SK-N-SH treated with all-trans-retinoic acid at 6 μM for 48 hours (cell line): ENCODE results near the gene MKX.

ENCODE experiments used
- ATAC-seq: fragments of 200-7000 bp; cut with Tn5 transposase; 3 replicates; pipeline ENCODE4 v1.9.1; 2020; ENCODE audit warnings: mild to moderate bottlenecking, moderate library complexity
- ARNTL ChIP-seq: fragments of 450-650 bp; formaldehyde crosslinking; IDR thresholded peaks from 2 replicates; pipeline ENCODE4 v1.5.0; 2020; ENCODE audit warnings: low read depth, mild to moderate bottlenecking, moderate library complexity, borderline replicate concordance
- BACH2 ChIP-seq: fragments of 250-450 bp; sonication (Bioruptor Pico); IDR thresholded peaks from 2 replicates; pipeline ENCODE4 v1.9.0; 2021; ENCODE audit warnings: mild to moderate bottlenecking, borderline replicate concordance
- CREB5 ChIP-seq: fragments of 250-450 bp; sonication (Bioruptor Pico); IDR thresholded peaks from 2 replicates; pipeline ENCODE4 v1.5.1; 2020; ENCODE audit warnings: low read depth, mild to moderate bottlenecking, moderate library complexity
- CSDC2 ChIP-seq: fragments of 250-450 bp; sonication (Bioruptor Pico); IDR thresholded peaks from 2 replicates; pipeline ENCODE4 v1.5.0; 2020; ENCODE audit warnings: mild to moderate bottlenecking, moderate library complexity
- CSRNP3 ChIP-seq: fragments of 250-450 bp; sonication (Bioruptor Pico); IDR thresholded peaks from 2 replicates; pipeline ENCODE4 v1.5.1; 2021; ENCODE audit warnings: mild to moderate bottlenecking, moderate library complexity
- ESRRG ChIP-seq: fragments of 250-450 bp; sonication (Bioruptor Pico); IDR thresholded peaks from 2 replicates; pipeline ENCODE4 v1.6.1; 2021; ENCODE audit warnings: mild to moderate bottlenecking
- GLIS3 ChIP-seq: fragments of 250-450 bp; sonication (Bioruptor Pico); IDR thresholded peaks from 2 replicates; pipeline ENCODE4 v1.5.0; 2020; ENCODE audit warnings: mild to moderate bottlenecking, moderate library complexity
- ISL1 ChIP-seq: fragments of 250-450 bp; sonication (Bioruptor Pico); IDR thresholded peaks from 2 replicates; pipeline ENCODE4 v2.1.2; 2022; ENCODE audit warnings: mild to moderate bottlenecking, moderate library complexity
- OSR1 ChIP-seq: fragments of 250-450 bp; sonication (Bioruptor Pico); IDR thresholded peaks from 2 replicates; pipeline ENCODE4 v1.8.0; 2022; ENCODE audit warnings: moderate library complexity, mild to moderate bottlenecking, inconsistent platforms
- PATZ1 ChIP-seq: fragments of 250-450 bp; sonication (Bioruptor Pico); IDR thresholded peaks from 2 replicates; pipeline ENCODE4 v1.8.0; 2020; ENCODE audit warnings: mild to moderate bottlenecking, moderate library complexity, borderline replicate concordance
- POU6F1 ChIP-seq: fragments of 250-450 bp; sonication (Bioruptor Pico); IDR thresholded peaks from 2 replicates; pipeline ENCODE4 v1.8.0; 2021; ENCODE audit warnings: low read depth, mild to moderate bottlenecking, moderate library complexity, borderline replicate concordance
- PPARA ChIP-seq: fragments of 250-450 bp; sonication (Bioruptor Pico); IDR thresholded peaks from 2 replicates; pipeline ENCODE4 v1.5.0; 2020; ENCODE audit warnings: mild to moderate bottlenecking, borderline replicate concordance
- RARB ChIP-seq: fragments of 250-450 bp; sonication (Bioruptor Pico); IDR thresholded peaks from 2 replicates; pipeline ENCODE4 v1.8.0; 2021; ENCODE audit warnings: mild to moderate bottlenecking, moderate library complexity
- SNAI2 ChIP-seq: fragments of 250-450 bp; sonication (Bioruptor Pico); IDR thresholded peaks from 2 replicates; pipeline ENCODE4 v1.5.0; 2020; ENCODE audit warnings: mild to moderate bottlenecking, moderate library complexity
- TCF4 ChIP-seq: fragments of 250-450 bp; sonication (Bioruptor Pico); IDR thresholded peaks from 2 replicates; pipeline ENCODE4 v1.8.0; 2021; ENCODE audit warnings: mild to moderate bottlenecking, moderate library complexity, borderline replicate concordance
- TOX ChIP-seq: fragments of 250-450 bp; sonication (Bioruptor Pico); IDR thresholded peaks from 2 replicates; pipeline ENCODE4 v1.8.0; 2021; ENCODE audit warnings: mild to moderate bottlenecking, moderate library complexity, borderline replicate concordance
- TSHZ2 ChIP-seq: fragments of 250-450 bp; sonication (Bioruptor Pico); IDR thresholded peaks from 2 replicates; pipeline ENCODE4 v1.5.0; 2020; ENCODE audit warnings: mild to moderate bottlenecking, moderate library complexity
- ZC3H10 ChIP-seq: fragments of 250-450 bp; sonication (Bioruptor Pico); IDR thresholded peaks from 2 replicates; pipeline ENCODE4 v1.5.1; 2021; ENCODE audit warnings: mild to moderate bottlenecking, moderate library complexity
- ZFP3 ChIP-seq: fragments of 250-450 bp; sonication (Bioruptor Pico); IDR thresholded peaks from 2 replicates; pipeline ENCODE4 v1.5.0; 2020; ENCODE audit warnings: mild to moderate bottlenecking, moderate library complexity
- ZFP30 ChIP-seq: fragments of 450-650 bp; formaldehyde crosslinking; IDR thresholded peaks from 2 replicates; pipeline ENCODE4 v1.5.0; 2022; ENCODE audit warnings: mild to moderate bottlenecking, moderate library complexity
- ZNF565 ChIP-seq: fragments of 450-650 bp; formaldehyde crosslinking; conservative IDR thresholded peaks from 2 replicates; pipeline ENCODE4 v1.5.0; 2020; ENCODE audit warnings: low read depth, mild to moderate bottlenecking, moderate library complexity
- ZNF70 ChIP-seq: fragments of 450-650 bp; formaldehyde crosslinking; IDR thresholded peaks from 2 replicates; pipeline ENCODE4 v1.5.0; 2020; ENCODE audit warnings: mild to moderate bottlenecking, moderate library complexity
- ZNF8 ChIP-seq: fragments of 450-650 bp; formaldehyde crosslinking; IDR thresholded peaks from 2 replicates; pipeline ENCODE4 v1.5.0; 2020; ENCODE audit warnings: mild to moderate bottlenecking, moderate library complexity

Gene MKX

GRCh38 chr10:27714349-27714748 is 31.3 kb downstream of the MKX start:
- TF ChIP-seq PPARA (CRISPR knock-in tag) (no peak), BACH2 (CRISPR knock-in tag) (no peak), CSDC2 (CRISPR knock-in tag) (no peak), ZFP30 (CRISPR knock-in tag) (no peak), ZNF565 (no peak), RARB (CRISPR knock-in tag) (no peak), OSR1 (no peak), PATZ1 (no peak), POU6F1 (CRISPR knock-in tag) (no peak), ZC3H10 (no peak), ZNF70 (CRISPR knock-in tag) (no peak), GLIS3 (CRISPR knock-in tag) (no peak), SNAI2 (CRISPR knock-in tag) (no peak), TOX (no peak), ARNTL (CRISPR knock-in tag) (no peak), ZNF8 (CRISPR knock-in tag) (no peak)
- ATAC-seq, result no peak

GRCh38 chr10:27713941-27714340 is 31.7 kb downstream of the MKX start:
- no peak for TF ChIP-seq POU6F1 (CRISPR knock-in tag)
- no peak for TF ChIP-seq PATZ1
- TF ChIP-seq ZNF70 (CRISPR knock-in tag), result no peak
- TF ChIP-seq ZNF565, result no peak
- no peak for TF ChIP-seq CREB5 (CRISPR knock-in tag)
- TF ChIP-seq TOX, result no peak
- no peak for TF ChIP-seq CSRNP3 (CRISPR knock-in tag)
- no peak for TF ChIP-seq PPARA (CRISPR knock-in tag)
- no peak for TF ChIP-seq ZC3H10
- no peak for TF ChIP-seq ZFP30 (CRISPR knock-in tag)
- TF ChIP-seq ESRRG (CRISPR knock-in tag), result no peak
- no peak for TF ChIP-seq TCF4
- no peak for TF ChIP-seq SNAI2 (CRISPR knock-in tag)
- no peak for TF ChIP-seq RARB (CRISPR knock-in tag)
- TF ChIP-seq ISL1, result no peak
- TF ChIP-seq CSDC2 (CRISPR knock-in tag), result no peak
- TF ChIP-seq GLIS3 (CRISPR knock-in tag), result no peak
- TF ChIP-seq TSHZ2 (CRISPR knock-in tag), result no peak
- TF ChIP-seq ZFP3 (CRISPR knock-in tag), result no peak
- no peak for TF ChIP-seq ZNF8 (CRISPR knock-in tag)
- ATAC-seq, result peak; percentile 49; the same call in 2 of the 3 replicates
